CD14-positive monocyte (primary cell): ENCODE measurements around the gene CNTNAP2. TPM values are rescaled to one million over a fixed set of nuclear protein-coding genes. Genes with fewer than 3 reads are reported as not detected.

Experiments
- DNase-seq, 3 donors: peaks; one replicate each; pipeline ENCODE4 v3.0.0-alpha.2; 2011 to 2022
- H2AFZ ChIP-seq: 2 replicates; pipeline ENCODE4 v1.6.0; 2012; ENCODE audit warnings: mild to moderate bottlenecking, low read depth, low read length, inconsistent platforms; ENCODE audit not compliant: insufficient read depth, poor library complexity, severe bottlenecking
- H3K27ac ChIP-seq, 2 donors: 1 replicate in 1 of 2; 2 replicates in 1 of 2; pipeline ENCODE4 v1.5.1; 2012 to 2013; ENCODE audit warnings: low read length in 2 of 2, control low read depth in 1 of 2, inconsistent platforms in 1 of 2, low read depth in 1 of 2, mild to moderate bottlenecking in 1 of 2
- H3K27me3 ChIP-seq, 2 donors: one replicate each; pipeline versions ENCODE4 v1.6.0 to v1.6.1; 2011 to 2013; ENCODE audit warnings: low read length in 2 of 2; ENCODE audit not compliant: control insufficient read depth in 2 of 2, insufficient read depth in 2 of 2
- H3K36me3 ChIP-seq, 2 donors: replicated peaks in 1 of 2; 1 replicate in 1 of 2; 2 replicates in 1 of 2; pipeline versions ENCODE4 v1.5.1 to v1.6.1; 2012 to 2013; ENCODE audit warnings: low read length in 2 of 2, control low read depth in 1 of 2, inconsistent platforms in 1 of 2, mild to moderate bottlenecking in 1 of 2; ENCODE audit not compliant: insufficient read depth in 2 of 2, control insufficient read depth in 1 of 2
- H3K4me1 ChIP-seq, 2 donors: 1 replicate in 1 of 2; 2 replicates in 1 of 2; pipeline versions ENCODE4 v1.5.1 to v1.6.1; 2012 to 2013; ENCODE audit warnings: low read length in 2 of 2, control low read depth in 1 of 2, inconsistent platforms in 1 of 2, mild to moderate bottlenecking in 1 of 2, moderate library complexity in 1 of 2; ENCODE audit not compliant: insufficient read depth in 2 of 2, control insufficient read depth in 1 of 2
- H3K4me2 ChIP-seq: replicated peaks from 2 replicates; pipeline ENCODE3; 2012; ENCODE audit warnings: low read length, moderate library complexity, mild to moderate bottlenecking; ENCODE audit not compliant: poor library complexity, severe bottlenecking; ENCODE audit errors: extremely low read depth
- H3K4me3 ChIP-seq, 3 experiments: fragments of 200-600 bp in 1 of 3; sonication (generic) in 1 of 3; replicated peaks in 1 of 3; 1 replicate in 2 of 3; 2 replicates in 1 of 3; pipeline ENCODE4 v1.5.1; 2011 to 2013; ENCODE audit warnings: low read length in 3 of 3, mild to moderate bottlenecking in 3 of 3, control low read depth in 2 of 3, low read depth in 2 of 3, inconsistent platforms in 1 of 3, moderate library complexity in 1 of 3
- H3K79me2 ChIP-seq: 2 replicates; pipeline ENCODE4 v1.6.0; 2012; ENCODE audit warnings: mild to moderate bottlenecking, control low read depth, inconsistent platforms, low read length, moderate library complexity; ENCODE audit not compliant: insufficient read depth
- H3K9ac ChIP-seq: 2 replicates; pipeline ENCODE4 v1.6.0; 2017; ENCODE audit warnings: low read length, mild to moderate bottlenecking; ENCODE audit not compliant: insufficient read depth, poor library complexity, severe bottlenecking
- H3K9me3 ChIP-seq, 2 donors: replicated peaks in 1 of 2; 1 replicate in 1 of 2; 2 replicates in 1 of 2; pipeline versions ENCODE4 v1.5.1 to v1.6.1; 2012 to 2013; ENCODE audit warnings: low read length in 2 of 2, control low read depth in 1 of 2; ENCODE audit not compliant: control insufficient read depth in 1 of 2, insufficient read depth in 1 of 2
- H4K20me1 ChIP-seq: 2 replicates; pipeline ENCODE4 v1.6.0; 2012; ENCODE audit warnings: mild to moderate bottlenecking, low read length, control low read depth, moderate library complexity; ENCODE audit not compliant: insufficient read depth
- H3K27ac Mint-ChIP-seq, 7 donors: one replicate each; pipeline ENCODE4 v1.8.0; 2020; ENCODE audit warnings: mild to moderate bottlenecking in 7 of 7, mixed read lengths in 7 of 7, moderate library complexity in 6 of 7, inconsistent platforms in 2 of 7
- H3K27me3 Mint-ChIP-seq, 3 donors: one replicate each; pipeline ENCODE4 v1.8.0; 2021 to 2022; ENCODE audit warnings: low read depth in 3 of 3, mild to moderate bottlenecking in 3 of 3, mixed read lengths in 3 of 3, moderate library complexity in 3 of 3, inconsistent platforms in 1 of 3
- H3K36me3 Mint-ChIP-seq, 2 donors: one replicate each; pipeline ENCODE4 v1.8.0; 2020; ENCODE audit warnings: mixed read lengths in 2 of 2, inconsistent platforms in 1 of 2, mild to moderate bottlenecking in 1 of 2
- H3K4me1 Mint-ChIP-seq: one replicate; pipeline ENCODE4 v1.8.0; 2020; ENCODE audit warnings: mild to moderate bottlenecking, mixed read lengths
- H3K4me3 Mint-ChIP-seq, 2 donors: one replicate each; pipeline ENCODE4 v1.8.0; 2020; ENCODE audit warnings: mild to moderate bottlenecking in 2 of 2, mixed read lengths in 2 of 2, moderate library complexity in 1 of 2
- H3K9me3 Mint-ChIP-seq, 7 donors: one replicate each; pipeline ENCODE4 v1.8.0; 2020 to 2022; ENCODE audit warnings: mixed read lengths in 7 of 7, mild to moderate bottlenecking in 6 of 7, moderate library complexity in 6 of 7, inconsistent platforms in 2 of 7
- CTCF ChIP-seq: fragments of 200-600 bp; IDR thresholded peaks from one replicate; pipeline ENCODE4 v1.8.0; 2022; ENCODE audit warnings: antibody characterized with exemption, mild to moderate bottlenecking
- WGBS: methylation state at CpG from one replicate; pipeline ENCODE4 v1.1.5; 2013; ENCODE audit warnings: missing lambda C conversion rate; ENCODE audit not compliant: insufficient coverage; 5-methylcytosine and 5-hydroxymethylcytosine counted together
- intact Hi-C, 2 donors: fragments of 100-400 bp; cut with micrococcal nuclease; formaldehyde crosslinking; loops; one replicate each; pipeline versions ENCODE4 v1.15.0 to v1.15.1; 2023
- polyA plus RNA-seq, 3 donors: library from polyadenylated mRNA; depleted of rRNA in 1 of 3; unstranded in 2 of 3; stranded (reverse) in 1 of 3; fragments of 300-500 nt in 2 of 3; fragments of >200 nt in 1 of 3; fragmentation: Illumina TruSeq in 2 of 3; gene quantifications; 1 replicate in 2 of 3; 2 replicates in 1 of 3; pipeline ENCODE4 v1.2.3, GENCODE V29; 2012 to 2021

The CNTNAP2 gene
- polyA plus RNA-seq, 3 donors, result 0.01 TPM; not detected in 2

GRCh38 chr7:146658604-146659003, 542.0 kb downstream of the CNTNAP2 start:
- Histone ChIP-seq H2AFZ (no peak overlapping the region), H3K4me1 (no peaks in the 10 kb centered on the region), H3K9me3 (no peaks in the 10 kb centered on the region), H3K9ac (no peak overlapping the region), H3K4me2 (no peak overlapping the region), H3K27me3 (no peaks in the 10 kb centered on the region), H4K20me1 (no peaks in the 10 kb centered on the region), H3K79me2 (no peaks in the 10 kb centered on the region), H3K27ac (no peak overlapping the region), H3K36me3 (no peaks in the 10 kb centered on the region), H3K4me3 (no peak overlapping the region)
- Mint-ChIP-seq H3K27me3 (peaks cover 0 to 1% (median 0%) of the 10 kb centered on the region in 3 donors), H3K4me1 (peaks cover 7% of the 10 kb centered on the region), H3K4me3 (no peak overlapping the region), H3K27ac (no peak overlapping the region), H3K36me3 (no peaks in the 10 kb centered on the region), H3K9me3 (no peaks in the 10 kb centered on the region)
- TF ChIP-seq CTCF, result no peak
- no peak for DNase-seq
- intact Hi-C loops, result no loop called here
- 81% methylated on average over 4 of the region's 4 CpGs for WGBS

- WGBS, result no CpG with 5 or more reads among the region's 3 CpGs
- intact Hi-C loops, result no loop called here
- H3K4me1 Mint-ChIP-seq, result peaks cover 7% of the 10 kb centered on the region
Measured at GRCh38 chr7:146659732-146660131, 543.1 kb downstream of the CNTNAP2 start.

More at GRCh38 chr7:146659732-146660131, 543.1 kb downstream of the CNTNAP2 start:
- Histone ChIP-seq H3K9me3 (no peaks in the 10 kb centered on the region), H4K20me1 (no peaks in the 10 kb centered on the region), H3K27me3 (no peaks in the 10 kb centered on the region), H2AFZ (no peak overlapping the region), H3K4me1 (no peaks in the 10 kb centered on the region), H3K9ac (no peak overlapping the region), H3K79me2 (no peaks in the 10 kb centered on the region), H3K36me3 (no peaks in the 10 kb centered on the region), H3K4me2 (no peak overlapping the region), H3K4me3 (no peak overlapping the region), H3K27ac (no peak overlapping the region)
- Mint-ChIP-seq H3K36me3 (no peaks in the 10 kb centered on the region), H3K4me3 (no peak overlapping the region), H3K9me3 (no peaks in the 10 kb centered on the region), H3K27ac (no peak overlapping the region), H3K27me3 (peaks cover 0 to 1% (median 0%) of the 10 kb centered on the region in 3 donors)
- no peak for DNase-seq
- TF ChIP-seq CTCF, result no peak
